Measurements from ENCODE around the gene SRXN1. TPM values are rescaled to one million over a fixed set of nuclear protein-coding genes. Genes with fewer than 3 reads are reported as not detected.

The SRXN1 gene
- total RNA-seq, 6 experiments from 2014 or later = 50.0 to 65.4 (median 58.3) TPM

- Mint-ChIP-seq H3K4me1 (ENCODE audit: low read depth) (peaks cover 42% of the 10 kb centered on the region), H3K36me3 (ENCODE audit: low read depth) (no peaks in the 10 kb centered on the region), H3K27ac (no peak overlapping the region), H3K4me3 (no peak overlapping the region; the same call in 1 of the 2 replicates), H3K27me3 (ENCODE audit: insufficient read depth) (peaks cover 22% of the 10 kb centered on the region), H3K9me3 (no peaks in the 10 kb centered on the region)
- no peak for DNase-seq
- no peak; the same call in 1 of the 2 replicates for TF ChIP-seq CTCF (IDR thresholded peaks at IDR 0.05)
Measured at GRCh38 chr20:661474-662270, 8.7 kb upstream of the SRXN1 start.

- Mint-ChIP-seq H3K27ac (no peak overlapping the region; the same call in 1 of the 2 replicates), H3K4me3 (peak overlapping the region; percentile 10), H3K9me3 (no peaks in the 10 kb centered on the region), H3K4me1 (ENCODE audit: low read depth) (peaks cover 50% of the 10 kb centered on the region), H3K27me3 (ENCODE audit: insufficient read depth) (peaks cover 16% of the 10 kb centered on the region), H3K36me3 (ENCODE audit: low read depth) (no peaks in the 10 kb centered on the region)
- no peak for DNase-seq
- no peak for TF ChIP-seq CTCF (IDR thresholded peaks at IDR 0.05)
Measured at GRCh38 chr20:658731-659291, 5.8 kb upstream of the SRXN1 start.

GRCh38 chr20:658202-658601, 5.2 kb upstream of the SRXN1 start:
- Mint-ChIP-seq H3K27me3 (ENCODE audit: insufficient read depth) (peaks cover 14% of the 10 kb centered on the region), H3K36me3 (ENCODE audit: low read depth) (no peaks in the 10 kb centered on the region), H3K9me3 (no peaks in the 10 kb centered on the region), H3K27ac (no peak overlapping the region), H3K4me1 (ENCODE audit: low read depth) (peaks cover 55% of the 10 kb centered on the region), H3K4me3 (no peak overlapping the region)
- no peak for DNase-seq
- TF ChIP-seq CTCF (IDR thresholded peaks at IDR 0.05) = no peak

GRCh38 chr20:655726-656624, 3.0 kb upstream of the SRXN1 start:
- DNase-seq = no peak

More at GRCh38 chr20:655726-656624, 3.0 kb upstream of the SRXN1 start:
- TF ChIP-seq CTCF (IDR thresholded peaks at IDR 0.05) = no peak
- Mint-ChIP-seq H3K27me3 (ENCODE audit: insufficient read depth) (peaks cover 3% of the 10 kb centered on the region), H3K4me3 (no peak overlapping the region), H3K9me3 (no peaks in the 10 kb centered on the region), H3K27ac (no peak overlapping the region), H3K36me3 (ENCODE audit: low read depth) (peaks cover 3% of the 10 kb centered on the region), H3K4me1 (ENCODE audit: low read depth) (peaks cover 64% of the 10 kb centered on the region)

Measured in HFFc6 (cell line).